H1 (cell line): ENCODE data around the gene CTNND2.

Experiments
- BCL11A ChIP-seq, 2 experiments: IDR thresholded peaks; one replicate each; pipeline ENCODE4 v1.6.1; 2011; ENCODE audit warnings: low read depth in 2 of 2, low read length in 2 of 2, mild to moderate bottlenecking in 2 of 2
- CEBPB ChIP-seq: IDR thresholded peaks from 2 replicates; pipeline ENCODE4 v1.6.1; 2012; ENCODE audit warnings: low read depth, low read length
- CTCF ChIP-seq, 3 experiments: IDR thresholded peaks; 1 replicate in 2 of 3; 2 replicates in 1 of 3; pipeline versions ENCODE4 v1.5.1 to v1.6.1; 2011; ENCODE audit warnings: low read length in 3 of 3, mild to moderate bottlenecking in 3 of 3, inconsistent platforms in 2 of 3, low read depth in 1 of 3, moderate library complexity in 1 of 3; ENCODE audit not compliant: insufficient read depth in 1 of 3; ENCODE audit errors: control extremely low read depth in 1 of 3
- EZH2 ChIP-seq: fragments of 200-600 bp; sonication (generic); IDR thresholded peaks from 2 replicates; pipeline ENCODE4 v1.7.1; 2012; ENCODE audit warnings: low read depth, mild to moderate bottlenecking, moderate library complexity, low read length, inconsistent platforms; ENCODE audit not compliant: severe bottlenecking
- FOSL1 ChIP-seq: IDR thresholded peaks from 2 replicates; pipeline ENCODE4 v1.6.1; 2011; ENCODE audit warnings: mild to moderate bottlenecking, low read depth, low read length, moderate library complexity; ENCODE audit not compliant: insufficient read depth
- HDAC6 ChIP-seq: IDR thresholded peaks from one replicate; pipeline ENCODE4 v1.7.1; 2012; ENCODE audit warnings: low read depth, mild to moderate bottlenecking, inconsistent platforms, low read length, moderate library complexity
- MAX ChIP-seq: IDR thresholded peaks from 2 replicates; pipeline ENCODE4 v1.6.1; 2012; ENCODE audit warnings: inconsistent platforms
- SIN3A ChIP-seq, 2 experiments: IDR thresholded peaks in 1 of 2; conservative IDR thresholded peaks in 1 of 2; 2 replicates each; pipeline ENCODE4 v1.6.1; 2011 to 2012; ENCODE audit warnings: low read length in 2 of 2, improper control_type of control experiment in 1 of 2, low read depth in 1 of 2, mild to moderate bottlenecking in 1 of 2
- SP1 ChIP-seq: IDR thresholded peaks from 2 replicates; pipeline ENCODE4 v1.6.1; 2011; ENCODE audit warnings: low read depth, low read length
- ZNF274 ChIP-seq: IDR thresholded peaks from 2 replicates; pipeline ENCODE4 v1.7.0; 2012; ENCODE audit warnings: low read length, borderline replicate concordance; ENCODE audit errors: extremely low read depth

- TF ChIP-seq MAX (no peak), ZNF274 (no peak), CTCF (IDR thresholded peaks at IDR 0.05; ENCODE audit: control extremely low read depth in 1 of 3, insufficient read depth in 1 of 3, low read depth in 1 of 3, low read length in 3 of 3) (no peak), SP1 (no peak), BCL11A (IDR thresholded peaks at IDR 0.05; ENCODE audit: low read depth in 2 of 2, low read length in 2 of 2) (no peak), CEBPB (no peak), HDAC6 (no peak), FOSL1 (no peak), EZH2 (no peak), SIN3A (conservative IDR thresholded peaks at IDR 0.05 in 1 of 2, IDR thresholded peaks at IDR 0.05 in 1 of 2; ENCODE audit: low read depth in 1 of 2, low read length in 2 of 2) (no peak)
Observed at GRCh38 chr5:11277323-11277722, 626.9 kb downstream of the CTNND2 start.
